K562 treated with DMSO at 1 percent for 4 hours (cell line): ENCODE results near the gene PTGES2. TPM values are rescaled to one million over a fixed set of nuclear protein-coding genes. Genes with fewer than 3 reads are reported as not detected.

Experiments used
- total RNA-seq: library from RNA; unstranded; fragments of 300-600 nt; gene quantifications from 2 replicates; pipeline ENCODE4 v1.2.3, GENCODE V29; 2022; ENCODE audit not compliant: insufficient read depth

PTGES2 gene
- 54.6 and 60.2 TPM in 2 replicates for total RNA-seq

GRCh38 chr9:128127568-128127989 lies at the start of gene PTGES2:
Gene PTGES2, minus strand, starts transcription at chr9:128127729. Its CDS starts 12 bp downstream, at chr9:128127717.

GRCh38 chr9:128159784-128160602 lies 32.5 kb upstream of the PTGES2 start, which contains the start of gene BBLN:
Gene BBLN, plus strand, starts transcription at chr9:128160265. Its CDS starts 143 bp downstream, at chr9:128160408.

DNA sequence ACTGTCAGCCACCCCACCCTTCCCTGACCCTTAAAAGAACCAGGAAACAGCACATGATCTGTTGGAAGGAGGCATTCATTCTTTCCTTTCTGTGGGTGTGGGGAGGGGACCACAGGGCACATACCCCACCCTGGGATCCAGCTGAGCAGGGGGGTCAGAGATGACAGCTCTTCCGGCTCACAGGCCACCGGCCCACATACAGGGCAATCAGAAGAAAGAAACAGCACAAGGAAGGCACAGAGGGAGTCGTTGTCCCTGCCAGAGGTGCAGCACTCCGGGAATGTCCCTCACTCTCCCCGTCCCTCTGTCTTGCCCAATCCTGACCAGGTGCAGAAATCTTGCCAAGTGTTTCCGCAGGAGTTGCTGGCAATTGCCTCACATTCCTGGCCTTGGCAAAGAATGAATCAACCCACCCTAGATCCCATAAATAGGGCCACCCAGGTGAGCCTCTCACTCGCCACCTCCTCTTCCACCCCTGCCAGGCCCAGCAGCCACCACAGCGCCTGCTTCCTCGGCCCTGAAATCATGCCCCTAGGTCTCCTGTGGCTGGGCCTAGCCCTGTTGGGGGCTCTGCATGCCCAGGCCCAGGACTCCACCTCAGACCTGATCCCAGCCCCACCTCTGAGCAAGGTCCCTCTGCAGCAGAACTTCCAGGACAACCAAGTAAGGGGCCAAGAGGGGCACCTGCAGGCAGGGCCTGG lies 21.6 kb upstream of the PTGES2 start, which contains the start of gene LCN2:
Gene LCN2, plus strand, starts transcription at position 453 of the 701 bp plus-strand sequence. Its CDS starts 73 bp downstream, at position 526.

Other genes starting within 250 kb of the PTGES2 start
- gene ST6GALNAC6, start 228.1 kb downstream of the PTGES2 start, total RNA-seq, result 11.0 and 16.1 TPM in 2 replicates
- gene ST6GALNAC4, start 210.7 kb downstream of the PTGES2 start, total RNA-seq, result 33.9 and 43.9 TPM in 2 replicates
- 1.9 and 3.2 TPM in 2 replicates for gene PIP5KL1, start 197.0 kb downstream of the PTGES2 start, total RNA-seq
- gene DPM2, start 189.9 kb downstream of the PTGES2 start, total RNA-seq, result 61.7 and 64.3 TPM in 2 replicates
- 40.2 and 53.4 TPM in 2 replicates for gene EEIG1, start 146.7 kb downstream of the PTGES2 start, total RNA-seq
- gene NAIF1, start 60.4 kb downstream of the PTGES2 start, total RNA-seq, result 13.0 and 16.7 TPM in 2 replicates
- 31.9 and 37.2 TPM in 2 replicates for gene SLC25A25, start 59.5 kb downstream of the PTGES2 start, total RNA-seq
- gene LCN2, start 21.7 kb upstream of the PTGES2 start, total RNA-seq, result not detected in 2 replicates
- 284 and 311 TPM in 2 replicates for gene BBLN, start 32.5 kb upstream of the PTGES2 start, total RNA-seq
- 343 and 379 TPM in 2 replicates for gene CIZ1, start 63.8 kb upstream of the PTGES2 start, total RNA-seq
- gene DNM1, start 75.7 kb upstream of the PTGES2 start, total RNA-seq, result 37.5 and 41.5 TPM in 2 replicates
- 95.4 and 101 TPM in 2 replicates for gene GOLGA2, start 148.3 kb upstream of the PTGES2 start, total RNA-seq
- gene SWI5, start 148.5 kb upstream of the PTGES2 start, total RNA-seq, result 119 and 149 TPM in 2 replicates
- gene TRUB2, start 194.7 kb upstream of the PTGES2 start, total RNA-seq, result 25.4 and 29.2 TPM in 2 replicates
- 98.0 and 105 TPM in 2 replicates for gene COQ4, start 195.1 kb upstream of the PTGES2 start, total RNA-seq
- 12.8 and 15.5 TPM in 2 replicates for gene SLC27A4, start 212.8 kb upstream of the PTGES2 start, total RNA-seq
- gene URM1, start 243.6 kb upstream of the PTGES2 start, total RNA-seq, result 40.9 and 42.9 TPM in 2 replicates